GM12873 (cell line): Measurements from ENCODE around the gene DUSP11.

ENCODE experiments used
- CTCF ChIP-seq: IDR thresholded peaks from 2 replicates; pipeline ENCODE4 v1.5.1; 2012; ENCODE audit warnings: low read depth, mild to moderate bottlenecking, moderate library complexity, low read length, control low read depth; ENCODE audit not compliant: insufficient read depth; ENCODE audit errors: missing control alignments

Gene DUSP11

GRCh38 chr2:73746015-73746876 lies 33.7 kb downstream of the DUSP11 start:
- no peak for TF ChIP-seq CTCF

GRCh38 chr2:73740767-73741166 lies 39.1 kb downstream of the DUSP11 start:
- no peak for TF ChIP-seq CTCF

GRCh38 chr2:73739101-73739500 lies 40.8 kb downstream of the DUSP11 start:
- TF ChIP-seq CTCF = no peak

GRCh38 chr2:73736855-73737779 lies 42.8 kb downstream of the DUSP11 start, which contains the start of gene TPRKB:
TSS of gene TPRKB (minus strand) at chr2:73737345. CDS start at chr2:73734569, 2,776 bp downstream.
- no peak for TF ChIP-seq CTCF

- no peak for TF ChIP-seq CTCF
These were observed 43.5 kb downstream of the DUSP11 start for GRCh38 chr2:73736378-73736777.

- no peak for TF ChIP-seq CTCF
These were observed 49.1 kb downstream of the DUSP11 start for GRCh38 chr2:73730810-73731209.

GRCh38 chr2:73728711-73729110 lies 51.2 kb downstream of the DUSP11 start:
- TF ChIP-seq CTCF = no peak
